ENCODE data around the gene INAFM2.

- peak in 1 of 3 experiments; percentile 6 for TF ChIP-seq CTCF (IDR thresholded peaks at IDR 0.05)
- no peak for TF ChIP-seq POLR2A (IDR thresholded peaks at IDR 0.05; ENCODE audit: low read depth)
Observed at GRCh38 chr15:40336744-40337122, 13.2 kb downstream of the INAFM2 start.

Data from esophagus muscularis mucosa (tissue), 3 donors.